K562 (cell line): ENCODE data around the gene ZNRD2. TPM values are rescaled to one million over a fixed set of nuclear protein-coding genes. Genes with fewer than 3 reads are reported as not detected.

Source experiments
- GMEB1 ChIP-seq: fragments of 250-450 bp; sonication (Bioruptor Pico); IDR thresholded peaks from 2 replicates; pipeline ENCODE4 v1.4.0; 2020; ENCODE audit warnings: mild to moderate bottlenecking
- NONO ChIP-seq, 2 experiments: fragments of 200-400 bp in 1 of 2; fragments of 450-650 bp in 1 of 2; formaldehyde crosslinking in 1 of 2; IDR thresholded peaks; 2 replicates each; pipeline ENCODE4 v1.6.1; 2017; ENCODE audit warnings: low read depth in 2 of 2, mild to moderate bottlenecking in 2 of 2, moderate library complexity in 2 of 2, low read length in 1 of 2
- REST ChIP-seq, 2 experiments: fragments of 450-650 bp; formaldehyde crosslinking in 1 of 2; IDR thresholded peaks; 2 replicates each; pipeline versions ENCODE4 v1.4.0 to v1.6.1; 2014 to 2020; ENCODE audit warnings: mild to moderate bottlenecking in 2 of 2, borderline replicate concordance in 1 of 2, low read depth in 1 of 2
- polyA plus RNA-seq, 8 experiments: library from polyadenylated mRNA; depleted of rRNA in 4 of 8; stranded (reverse) in 5 of 8; unstranded in 3 of 8; fragments of >200 nt; fragmentation: Nextera tagmentation in 2 of 8; fragmentation: Illumina TruSeq in 1 of 8; extraction: Ambion mirVana in 2 of 8; extraction: Trizol in 1 of 8; gene quantifications; 2 replicates each; pipeline versions ENCODE4 v1.2.1 to v1.2.3, GENCODE V29; 2011 to 2014; ENCODE audit warnings: inconsistent platforms in 1 of 8, missing spikeins in 1 of 8
- total RNA-seq, 7 experiments: library from RNA; depleted of rRNA in 6 of 7; stranded (reverse); fragments of >200 nt in 6 of 7; fragmentation: Illumina TruSeq in 2 of 7; extraction: Trizol in 2 of 7; gene quantifications; 2 replicates each; pipeline versions ENCODE4 v1.2.1 to v1.2.3, GENCODE V29; 2011 to 2021; ENCODE audit warnings: low replicate concordance in 1 of 7

Gene ZNRD2
- total and polyA plus RNA-seq, 9 of the 15 experiments (the other 6 are each of a cell fraction or from before 2014, with no cell fraction given) = 13.4 to 129 (median 60.4) TPM

DNA sequence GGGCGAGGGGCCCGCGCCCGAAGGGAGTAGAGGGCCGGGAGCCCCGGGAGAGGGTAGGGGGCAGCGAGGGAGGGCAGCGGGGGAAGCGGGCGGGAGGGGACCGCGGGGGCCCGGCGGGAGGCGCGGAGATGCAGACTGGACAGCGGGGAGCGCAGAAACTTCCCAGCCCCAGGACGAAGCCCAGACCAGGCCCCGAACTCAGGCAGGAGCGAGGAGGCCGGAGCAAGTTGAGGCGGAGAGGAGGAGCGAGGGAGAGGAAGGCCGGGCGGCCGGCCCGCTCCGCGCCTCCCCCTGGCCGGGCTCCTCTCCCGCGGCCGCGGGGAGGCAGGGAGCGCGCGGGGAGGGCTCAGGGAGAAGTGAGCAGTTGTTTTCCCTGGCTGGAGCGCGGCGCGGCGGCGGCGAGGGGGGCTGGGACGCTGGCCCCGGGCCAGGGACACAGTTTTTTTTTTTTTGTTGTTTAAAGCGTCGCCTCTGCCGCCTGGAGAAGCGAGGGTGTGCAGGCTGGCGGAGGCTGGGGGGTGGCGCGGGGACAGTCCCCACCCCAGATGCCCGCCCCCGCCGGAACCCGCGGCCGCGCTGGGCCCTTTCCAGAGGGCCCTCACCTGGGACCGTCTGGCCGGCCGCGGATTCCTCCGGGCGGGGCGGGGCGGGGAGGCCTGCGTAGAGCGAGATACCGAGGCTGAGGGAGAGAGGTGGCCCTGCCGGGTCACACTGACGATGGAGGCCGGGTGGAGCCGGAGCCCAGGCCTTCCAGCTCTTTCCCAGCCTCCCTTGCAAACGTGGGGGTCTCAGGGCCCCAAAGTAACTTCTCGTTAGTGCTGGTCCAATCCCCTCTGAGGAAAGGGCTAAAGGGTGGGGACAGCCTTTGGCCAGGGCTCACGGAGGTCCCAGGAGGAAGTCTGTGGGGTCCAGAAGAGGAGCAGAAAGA is 12.0 kb upstream of the ZNRD2 start, which contains the start of gene LTBP3 (continued):
- TF ChIP-seq REST (IDR thresholded peaks at IDR 0.05; ENCODE audit: borderline replicate concordance) (peak; percentile 3; the same call in 1 of the 2 replicates), REST (CRISPR knock-in tag; IDR thresholded peaks at IDR 0.05; ENCODE audit: low read depth) (no peak), NONO (IDR thresholded peaks at IDR 0.05; ENCODE audit: low read depth in 2 of 2, low read length in 1 of 2) (peak in 1 of 2 experiments; percentile 73; a peak in 1 of 4 replicates), GMEB1 (CRISPR knock-in tag) (no peak)
